ENCODE measurements around the gene PRKAB2.
A peak's percentile ranks its signal among the peaks of the same experiment; 100 is the strongest.
"Not testable (repeated sequence)": the region's sequence is repeated elsewhere in the genome, so short reads cannot be mapped to it uniquely, and the experiment has no call there.

Gene PRKAB2, protein sequence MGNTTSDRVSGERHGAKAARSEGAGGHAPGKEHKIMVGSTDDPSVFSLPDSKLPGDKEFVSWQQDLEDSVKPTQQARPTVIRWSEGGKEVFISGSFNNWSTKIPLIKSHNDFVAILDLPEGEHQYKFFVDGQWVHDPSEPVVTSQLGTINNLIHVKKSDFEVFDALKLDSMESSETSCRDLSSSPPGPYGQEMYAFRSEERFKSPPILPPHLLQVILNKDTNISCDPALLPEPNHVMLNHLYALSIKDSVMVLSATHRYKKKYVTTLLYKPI

DNA sequence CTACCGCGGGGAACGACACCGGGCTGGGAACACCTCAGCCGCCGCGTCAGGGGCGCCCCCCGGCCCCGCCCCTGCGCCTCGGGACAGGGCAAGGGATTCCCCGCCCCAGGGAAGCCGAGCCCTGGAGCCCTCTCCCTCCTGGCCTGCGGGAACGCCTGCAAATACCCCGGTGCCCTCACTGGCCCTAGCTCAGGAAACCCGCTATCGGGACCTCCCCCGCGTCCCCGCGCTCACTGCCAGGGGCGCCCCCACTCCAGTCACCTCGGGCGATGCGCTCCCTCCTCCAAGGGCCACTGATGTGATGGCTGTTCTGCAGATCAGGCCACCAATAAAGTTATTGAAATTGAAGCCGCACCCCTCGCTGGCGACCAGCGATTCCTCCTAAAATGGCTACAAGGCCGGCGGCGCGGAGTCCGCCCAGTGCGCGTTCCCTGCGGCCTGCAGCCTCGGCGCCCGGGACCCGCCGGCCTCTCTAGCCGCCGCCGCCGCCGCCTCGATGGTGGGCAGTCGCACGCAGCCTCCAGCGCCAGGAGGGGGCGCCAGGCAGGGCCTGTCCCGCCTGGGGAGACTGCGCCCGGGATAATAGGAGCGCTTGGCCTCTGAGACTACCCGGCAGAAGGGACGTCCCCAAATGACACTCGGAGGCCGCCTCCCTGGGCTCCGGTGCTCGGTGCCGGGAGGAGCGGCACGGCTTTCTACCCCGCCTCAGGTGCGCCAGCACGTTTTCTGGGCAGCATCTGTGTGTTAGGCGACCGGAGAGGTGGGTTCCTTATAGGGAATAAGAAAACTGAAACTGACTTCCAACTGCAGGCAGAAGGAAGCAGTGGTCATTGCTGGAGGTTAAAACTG is at the start of gene PRKAB2:
Gene PRKAB2 (minus strand): TSS at position 303 of the 849 bp plus-strand sequence. CDS start 326 bp downstream, outside the sequence.
- no peak for FAIRE-seq

DNA sequence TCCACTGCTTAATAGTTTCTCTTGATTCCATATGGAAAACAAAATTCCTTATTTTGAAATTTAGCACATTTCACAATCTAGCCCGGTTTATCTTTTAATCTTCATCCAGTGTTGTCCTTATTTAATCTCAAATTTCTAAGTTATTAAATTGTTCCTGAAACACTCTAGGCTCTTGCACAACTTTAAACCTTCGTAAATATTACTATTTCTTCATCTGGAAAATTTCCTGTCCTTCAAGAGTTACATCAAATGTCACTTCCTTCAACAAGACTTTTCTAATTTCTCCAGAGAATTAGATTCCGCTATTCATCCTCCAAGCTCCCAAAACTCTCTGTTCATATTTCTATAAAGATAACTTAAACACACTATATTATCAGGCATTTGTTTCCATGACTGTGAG is 46.3 kb upstream of the PRKAB2 start:
- no peak for FAIRE-seq

DNA sequence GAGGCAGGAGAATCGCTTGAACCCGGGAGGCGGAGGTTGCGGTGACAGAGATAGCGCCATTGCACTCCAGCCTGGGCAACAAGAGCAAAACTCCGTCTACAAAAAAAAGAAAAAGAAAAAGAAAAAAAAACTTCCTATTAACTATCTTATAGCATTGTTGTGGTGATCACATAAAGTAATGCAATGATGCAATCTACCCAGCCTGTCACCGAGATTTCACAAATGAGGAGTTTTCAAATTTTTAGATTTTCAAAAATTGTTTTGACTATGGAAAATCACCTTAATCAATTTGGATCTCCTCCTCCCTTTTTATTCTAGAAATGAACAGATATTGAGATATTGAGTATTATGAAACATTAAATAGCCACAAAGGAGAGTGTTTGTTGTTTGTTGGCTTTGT is 44.9 kb upstream of the PRKAB2 start:
- no peak for FAIRE-seq

DNA sequence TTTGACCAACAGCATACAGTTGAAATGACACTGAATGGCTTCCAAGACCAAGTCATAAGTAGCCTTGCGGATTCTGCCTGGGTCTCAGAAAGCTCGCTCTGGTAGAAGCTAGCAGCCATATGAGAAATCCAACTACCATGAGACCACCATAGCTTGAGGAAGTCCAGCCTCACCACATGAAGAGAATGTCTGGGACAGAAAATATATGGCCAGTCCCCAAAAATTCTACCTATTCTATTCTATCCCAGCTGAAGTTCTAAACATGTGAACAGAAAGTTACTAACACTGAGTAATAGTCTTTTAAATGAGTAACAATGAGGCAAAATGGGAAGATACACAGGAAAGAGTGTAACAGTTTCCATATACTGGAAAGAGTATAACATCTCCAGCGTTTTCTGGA is 43.9 kb upstream of the PRKAB2 start:
- no peak for FAIRE-seq

DNA sequence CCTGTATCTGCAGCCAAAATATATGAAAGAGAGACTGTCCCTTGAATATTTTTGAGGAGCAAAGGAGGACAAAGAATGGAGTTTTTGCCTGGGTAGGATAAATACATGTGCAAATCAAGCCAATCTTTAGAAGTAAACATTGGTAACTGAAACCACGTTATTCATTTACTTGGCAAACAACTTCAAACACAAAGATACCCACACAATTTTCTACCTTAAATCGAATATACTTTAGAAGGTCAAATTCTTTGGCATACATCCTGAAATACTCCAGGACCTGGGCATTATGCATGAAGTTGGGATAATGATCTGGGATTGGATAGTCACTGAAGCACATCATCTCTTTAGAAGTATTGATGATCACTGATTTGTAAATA is 43.3 kb upstream of the PRKAB2 start:
- FAIRE-seq = no peak

DNA sequence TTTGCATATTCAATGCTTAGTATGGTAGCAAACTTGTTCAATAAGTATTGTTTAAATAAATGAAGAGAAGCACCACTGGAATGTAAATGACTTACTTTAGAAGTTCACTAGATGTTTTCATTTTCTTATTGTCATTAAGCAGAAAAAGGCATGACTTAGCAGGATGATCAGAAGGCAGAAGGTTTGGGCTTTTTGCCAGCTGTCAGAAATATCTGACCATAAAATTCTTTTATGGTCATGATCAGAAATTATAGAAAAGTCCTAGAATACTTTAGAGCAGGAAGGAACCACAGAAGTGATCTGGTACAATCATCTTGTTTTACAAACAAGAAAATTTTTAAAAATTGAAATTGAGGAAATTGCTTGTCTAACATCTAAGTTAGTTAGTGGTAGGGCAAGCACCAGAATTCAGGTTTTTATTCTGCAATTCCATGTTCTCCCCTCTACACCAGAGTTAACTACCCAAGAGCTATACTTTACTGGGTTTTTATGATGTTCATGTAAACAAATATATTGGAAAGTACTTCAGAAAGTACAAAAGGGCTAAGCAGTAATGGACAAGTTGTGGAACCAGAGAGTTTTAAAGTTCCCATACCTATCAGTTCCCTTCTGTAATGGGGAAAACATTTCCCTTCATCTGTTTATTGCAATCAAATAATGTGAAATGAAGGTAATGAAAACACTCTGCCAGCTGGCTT is 42.7 kb upstream of the PRKAB2 start:
- peak; percentile 36 for FAIRE-seq

DNA sequence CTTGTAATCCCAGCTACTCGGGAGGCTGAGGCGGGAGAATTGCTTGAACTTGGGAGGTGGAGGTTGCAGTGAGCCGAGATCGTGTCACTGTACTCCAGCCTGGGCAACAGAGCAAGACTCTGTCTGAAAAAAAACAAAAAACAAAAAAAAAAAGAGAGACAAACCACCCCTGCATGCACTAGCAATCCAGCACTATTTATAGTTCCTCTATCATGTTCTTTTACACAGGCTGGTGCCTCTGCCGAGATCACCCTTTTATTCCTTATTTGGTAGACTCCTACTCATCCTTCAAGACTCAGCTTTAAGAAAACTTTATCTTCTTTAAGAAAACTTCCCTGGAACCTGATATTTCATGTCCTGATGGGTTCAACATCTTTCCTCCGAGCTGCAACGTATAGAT is 42.1 kb upstream of the PRKAB2 start:
- no peak for FAIRE-seq

DNA sequence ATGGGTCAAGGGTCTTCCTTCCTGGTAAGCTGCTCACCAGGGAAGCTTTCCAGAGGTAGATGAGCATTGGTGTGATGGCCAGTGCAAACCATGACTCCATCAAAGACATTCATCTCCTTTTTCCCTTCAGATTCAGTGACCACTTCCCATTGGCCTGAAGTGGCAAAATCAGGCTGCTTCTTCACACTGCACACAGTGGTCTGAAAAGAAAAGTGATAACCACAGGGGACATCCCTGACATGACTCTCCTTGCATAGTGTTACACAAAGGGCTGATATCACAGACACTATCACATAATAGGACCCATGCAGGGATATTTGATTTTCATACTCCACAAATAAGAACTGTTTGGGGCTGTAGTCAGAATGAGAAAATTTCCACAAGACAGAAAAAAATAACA is 41.0 kb upstream of the PRKAB2 start:
- FAIRE-seq = no peak

DNA sequence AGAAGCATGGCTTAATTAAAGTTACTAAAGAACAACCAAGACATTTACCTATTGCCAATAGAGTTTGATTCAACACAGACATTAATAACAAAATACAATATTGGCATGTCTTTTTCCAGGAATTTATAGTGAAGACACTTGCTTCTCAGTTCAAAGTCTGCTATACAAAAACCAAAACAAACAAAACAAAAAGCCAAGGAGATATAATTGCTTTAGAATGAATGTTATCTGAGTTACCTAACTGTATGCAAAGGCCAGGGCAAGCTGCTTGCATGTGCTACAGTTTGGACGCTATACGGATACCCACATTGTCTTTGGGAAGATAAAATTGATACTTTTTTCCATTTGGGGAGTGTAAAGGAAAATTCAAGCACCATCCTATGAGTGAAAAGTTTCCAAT is 39.3 kb upstream of the PRKAB2 start:
- FAIRE-seq = no peak

DNA sequence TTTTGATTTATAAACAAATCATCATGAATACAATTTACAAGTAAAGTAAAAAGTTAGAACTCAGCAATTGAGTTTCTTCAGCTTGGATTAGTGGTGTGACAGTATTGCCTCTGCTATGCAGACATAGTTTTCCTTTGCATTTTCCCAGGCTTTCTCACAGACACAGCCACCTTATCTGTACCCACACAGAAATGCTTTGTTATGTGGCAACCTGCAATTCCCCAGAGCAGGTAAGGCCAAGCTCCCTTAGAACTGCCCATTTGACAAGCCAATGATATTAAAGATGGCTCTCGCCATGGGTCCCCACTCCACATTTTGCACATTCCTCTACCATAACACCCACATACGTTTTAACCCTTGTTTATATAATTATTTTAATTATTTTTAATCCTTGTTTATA is 38.7 kb upstream of the PRKAB2 start:
- no peak for FAIRE-seq

DNA sequence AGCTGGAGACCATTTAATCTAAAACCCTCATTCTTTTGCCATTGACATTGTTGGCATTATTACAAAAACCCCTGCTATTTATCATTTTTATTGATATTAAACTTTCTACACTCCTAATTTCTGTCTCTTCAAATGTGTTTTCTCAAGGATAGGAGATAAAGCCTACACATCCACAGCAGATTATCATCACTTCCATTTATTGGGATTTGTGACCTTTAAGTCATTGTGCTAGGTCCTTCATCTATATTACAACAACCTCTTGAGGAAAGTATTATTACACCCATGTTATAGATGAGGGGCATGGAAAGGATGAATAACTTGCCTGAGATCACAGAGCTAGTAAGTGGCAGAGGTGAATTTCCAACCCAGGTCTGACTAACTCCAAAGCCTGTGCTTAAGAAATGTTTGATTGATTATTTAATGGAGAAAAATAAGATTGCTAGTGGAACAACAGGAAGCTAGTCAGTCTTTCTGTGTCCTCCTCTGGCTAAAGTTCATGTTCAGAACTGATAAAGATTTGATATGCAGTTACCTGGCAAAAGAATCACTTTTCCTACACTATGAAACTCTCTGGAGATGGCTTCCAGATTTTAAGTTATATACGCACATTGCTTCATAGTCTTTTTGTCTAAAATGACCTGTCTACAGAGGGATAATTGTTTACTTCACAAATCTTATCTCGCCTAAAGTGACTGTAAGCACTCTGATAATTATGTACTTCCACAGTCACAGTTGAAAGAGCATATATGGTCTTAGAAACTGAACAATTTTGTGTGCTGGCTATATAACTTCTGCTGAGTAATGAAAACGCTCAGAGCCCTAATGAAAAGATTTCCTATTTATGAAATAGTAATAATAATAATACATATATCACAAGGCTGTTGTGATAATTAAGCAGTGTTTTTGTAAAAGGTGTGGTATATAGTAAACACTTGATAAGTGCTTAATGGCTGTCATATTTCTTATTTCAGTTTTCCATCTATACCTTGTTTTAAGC is 37.9 kb upstream of the PRKAB2 start:
- FAIRE-seq = no peak

DNA sequence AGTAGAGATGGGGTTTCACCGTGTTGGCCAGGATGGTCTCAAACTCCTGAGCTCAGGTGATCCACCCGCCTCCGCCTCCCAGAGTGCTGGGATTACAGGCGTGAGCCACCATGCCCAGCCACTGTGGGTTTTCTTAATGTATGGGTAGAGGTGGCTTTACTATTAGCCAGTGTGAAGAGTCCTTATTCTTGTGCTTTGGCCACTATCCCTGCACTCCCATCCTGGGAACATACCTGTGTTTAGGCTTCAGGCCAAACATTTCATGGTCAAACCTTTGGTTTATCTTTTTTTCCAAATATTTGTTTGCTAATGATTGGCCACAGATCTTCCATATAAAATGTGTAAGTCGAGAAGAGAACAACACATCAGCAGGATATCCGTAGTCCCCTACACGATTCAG is 36.3 kb upstream of the PRKAB2 start:
- no peak for FAIRE-seq

DNA sequence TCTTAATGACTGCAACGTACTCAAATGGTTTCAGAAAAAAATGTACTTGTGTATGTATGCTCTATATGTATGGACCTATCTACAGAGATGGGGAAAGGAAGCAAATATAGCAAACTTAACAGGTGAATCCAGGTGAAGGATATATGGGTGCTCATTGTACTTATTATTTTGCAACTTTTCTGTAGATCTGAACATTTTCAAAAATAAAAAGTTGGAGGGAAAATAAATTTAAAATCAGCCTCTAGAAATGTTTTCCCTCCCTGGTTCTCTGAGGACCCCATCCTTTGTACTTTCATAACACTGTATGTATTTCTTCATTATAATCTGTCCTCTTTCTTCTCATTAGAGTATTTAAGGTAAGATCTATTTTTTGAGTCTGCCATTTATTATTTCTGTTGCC is 34.9 kb upstream of the PRKAB2 start:
- FAIRE-seq = peak; percentile 59

DNA sequence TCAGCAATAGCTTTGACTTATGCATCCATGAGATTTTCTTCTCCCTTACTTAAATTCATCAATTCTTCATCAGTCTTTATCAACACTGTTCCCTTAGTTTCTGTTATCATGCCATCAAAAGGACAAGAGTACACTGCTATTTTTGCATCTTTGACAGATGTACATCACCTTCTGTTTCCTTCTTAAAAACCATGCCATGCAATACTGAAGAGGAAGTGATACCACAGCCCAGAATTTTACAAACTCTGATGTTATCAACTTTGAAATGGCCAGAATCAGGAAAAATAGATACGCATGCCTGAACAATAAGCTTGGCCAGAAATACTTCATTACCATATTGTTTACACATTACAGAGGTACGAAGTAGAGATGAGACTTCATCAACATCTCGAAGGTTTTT is 31.8 kb upstream of the PRKAB2 start:
- no peak for FAIRE-seq

DNA sequence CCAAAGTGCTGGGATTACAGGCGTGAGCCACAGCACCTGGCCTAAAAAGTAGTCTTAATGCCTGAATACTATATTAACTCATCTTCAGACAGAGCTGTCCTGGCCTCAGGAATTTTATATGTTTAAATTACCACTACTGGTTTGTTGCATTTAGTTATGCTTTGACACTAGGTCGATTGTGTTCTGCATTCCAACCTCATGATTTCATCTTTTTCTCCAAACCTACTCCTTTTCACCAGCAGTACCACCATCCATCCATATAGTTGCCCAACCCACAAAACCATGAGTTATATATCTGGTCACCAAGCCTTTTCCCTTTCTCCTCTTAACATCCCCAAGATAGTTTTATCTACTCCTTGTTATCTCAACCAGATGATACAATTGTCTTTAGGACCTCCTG is 30.3 kb upstream of the PRKAB2 start:
- FAIRE-seq = no peak

DNA sequence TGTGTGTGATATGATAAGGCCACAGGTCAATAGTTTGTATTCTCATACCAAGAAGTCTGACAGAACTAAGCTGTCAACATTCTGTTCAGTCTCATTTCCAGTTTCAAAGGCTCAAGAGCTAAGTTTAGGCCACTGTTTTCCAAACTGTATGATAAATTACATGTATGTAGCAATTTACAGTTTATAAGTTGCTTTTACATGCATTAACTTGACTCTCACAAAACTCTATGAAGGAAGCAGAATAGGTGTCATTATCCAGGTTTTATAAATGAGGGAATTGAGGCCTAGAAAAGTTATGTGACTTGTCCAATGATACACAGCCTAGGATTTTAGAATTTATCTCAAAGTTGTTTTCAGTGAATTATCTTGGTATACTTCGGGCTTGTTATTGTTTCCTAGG is 29.5 kb upstream of the PRKAB2 start:
- FAIRE-seq = no peak

DNA sequence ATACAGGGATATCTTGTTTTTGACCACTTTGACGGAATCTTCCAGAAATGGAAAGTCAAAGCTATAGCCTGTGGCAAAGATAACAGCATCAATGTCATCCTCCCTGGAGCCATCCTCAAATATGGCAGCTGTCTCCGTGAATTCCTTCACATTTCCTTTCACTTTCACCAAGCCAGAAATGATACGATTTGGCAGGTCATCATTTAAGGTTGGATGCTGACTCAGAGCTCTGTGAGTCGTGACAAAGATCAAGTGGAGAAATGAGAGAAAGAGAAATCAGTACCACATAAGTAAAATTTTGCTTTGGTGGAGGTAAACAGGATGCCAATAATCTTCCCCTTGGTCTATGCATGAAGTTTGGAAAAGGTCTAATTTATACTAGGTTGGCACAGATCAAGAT is 29.0 kb upstream of the PRKAB2 start:
- FAIRE-seq = no peak

DNA sequence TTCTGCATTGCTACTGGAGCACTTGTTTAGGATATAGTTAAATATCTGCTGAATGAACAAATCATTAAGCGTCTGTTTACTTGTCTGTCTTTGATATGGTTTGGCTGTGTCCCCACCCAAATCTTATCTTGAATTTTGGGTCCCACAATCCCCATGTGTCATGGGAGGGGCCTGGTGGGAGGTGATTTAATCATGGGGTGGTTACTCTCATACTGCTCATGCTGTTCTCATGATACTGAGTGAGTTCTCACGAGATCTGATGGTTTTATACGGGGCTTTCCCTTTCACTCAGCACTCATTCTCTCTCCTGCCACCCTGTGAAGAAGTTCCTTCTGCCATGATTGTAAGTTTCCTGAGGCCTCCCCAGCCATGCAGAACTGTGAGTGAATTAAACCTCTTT is 25.1 kb upstream of the PRKAB2 start:
- FAIRE-seq = not testable (repeated sequence)

DNA sequence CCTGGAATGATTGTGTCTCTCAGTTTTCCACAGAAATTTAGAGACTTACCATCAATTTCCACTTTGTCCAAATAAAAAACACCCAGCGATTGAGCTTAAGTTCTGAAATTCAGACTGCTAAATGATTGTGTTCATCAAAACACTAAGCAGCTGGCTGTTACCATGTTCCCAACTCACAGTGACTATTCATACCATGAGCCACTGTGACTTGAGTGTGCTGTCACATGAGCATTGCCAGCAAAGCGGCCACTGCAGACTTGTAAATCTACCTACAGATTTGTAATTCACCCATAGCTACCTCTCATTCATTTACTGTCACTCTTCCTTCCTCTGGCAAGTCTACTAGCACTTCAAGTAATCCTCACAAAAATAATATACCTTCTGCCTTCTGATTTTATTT is 17.2 kb upstream of the PRKAB2 start:
- no peak for FAIRE-seq

DNA sequence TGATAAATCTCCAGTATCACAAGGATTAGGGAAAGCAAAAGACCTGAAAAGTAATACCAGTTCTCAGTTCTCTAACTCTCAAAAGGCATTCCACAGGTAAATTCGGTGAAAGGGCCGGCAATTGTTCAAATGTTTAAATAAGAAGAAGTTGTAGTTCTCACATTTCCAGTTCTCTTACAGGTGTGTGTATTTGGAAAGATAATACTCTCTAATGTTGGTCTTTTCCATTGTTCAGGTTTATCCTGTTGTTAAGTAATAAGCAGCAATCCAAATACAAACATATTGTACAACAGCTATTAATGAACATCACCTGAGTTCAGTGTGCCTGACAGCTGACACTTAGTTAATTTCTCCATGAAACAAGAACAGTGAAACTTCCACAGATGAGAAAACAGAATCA is 13.2 kb upstream of the PRKAB2 start:
- no peak for FAIRE-seq

DNA sequence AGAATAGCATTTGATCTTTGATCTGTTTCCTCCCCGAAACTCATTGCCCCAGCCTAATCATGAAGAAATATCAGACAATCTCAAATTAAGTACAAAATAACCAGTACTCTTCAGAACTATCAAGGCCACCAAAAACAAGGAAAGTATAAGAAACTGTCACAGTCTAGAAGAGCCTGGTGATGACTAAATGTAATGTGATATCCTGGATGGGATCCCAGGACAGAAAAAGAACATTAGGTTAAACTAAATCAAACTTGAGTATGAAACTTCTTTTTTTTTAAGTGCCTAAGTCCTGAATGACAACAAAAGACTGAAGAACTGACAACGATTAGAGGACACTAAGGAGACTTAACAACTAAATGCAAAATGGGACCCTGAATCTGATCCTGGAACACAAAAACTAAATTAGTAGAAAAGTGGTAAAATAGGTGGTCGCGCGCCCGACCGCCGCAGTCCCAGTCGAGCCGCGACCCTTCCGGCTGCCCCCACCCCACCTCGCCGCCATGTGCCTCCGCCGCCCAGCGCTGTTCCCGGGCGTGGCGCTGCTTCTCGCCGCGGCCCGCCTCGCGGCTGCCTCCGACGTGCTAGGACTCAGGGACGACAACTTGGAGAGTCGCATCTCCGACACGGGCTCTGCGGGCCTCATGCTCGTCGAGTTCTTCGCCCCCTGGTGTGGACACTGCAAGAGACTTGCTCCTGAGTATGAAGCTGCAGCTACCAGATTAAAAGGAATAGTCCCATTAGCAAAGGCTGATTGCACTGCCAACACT is 5.5 kb upstream of the PRKAB2 start:
- FAIRE-seq = no peak
